HG03060 (cell line): ENCODE data around the gene ZNF862.
"Not testable (repeated sequence)": the region's sequence is repeated elsewhere in the genome, so short reads cannot be mapped to it uniquely, and the experiment has no call there.

ENCODE experiments used
- ATAC-seq: cut with Tn5 transposase; IDR thresholded peaks from one replicate; pipeline ENCODE4 v1.9.1; 2021; ENCODE audit warnings: low read depth, moderate number of reproducible peaks; ENCODE audit not compliant: unreplicated experiment

The ZNF862 gene

DNA sequence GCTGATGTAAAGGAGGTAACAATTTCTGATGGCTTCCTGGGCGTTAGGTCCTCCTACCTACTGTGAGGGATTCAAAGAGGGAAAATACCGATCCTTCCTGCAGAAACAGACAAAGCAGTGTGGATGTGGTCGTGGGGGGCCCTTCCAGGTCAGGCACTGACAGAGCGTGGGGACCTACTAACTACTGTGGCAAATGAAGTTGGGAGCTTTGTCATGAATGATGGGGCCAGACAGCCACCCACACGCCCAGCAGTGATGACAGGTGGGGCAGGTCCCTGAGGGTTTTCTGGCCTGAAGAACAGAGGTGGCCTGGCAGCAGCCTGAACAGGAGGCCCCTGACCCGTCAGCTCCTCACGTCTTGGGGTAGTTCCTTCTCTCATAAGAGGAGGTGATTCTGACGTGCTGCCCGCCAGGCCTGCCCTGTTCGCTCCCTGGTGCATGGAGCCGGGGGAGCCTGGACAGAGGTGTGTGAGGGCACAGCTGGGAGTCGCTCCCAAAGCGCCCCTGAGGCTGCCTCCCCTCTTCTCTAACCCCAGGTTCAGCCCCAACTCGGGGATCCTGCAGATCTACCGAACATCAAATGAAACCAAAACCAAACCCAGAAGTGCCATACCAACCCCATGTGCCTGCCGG lies 39.8 kb downstream of the ZNF862 start:
- no peak for ATAC-seq

DNA sequence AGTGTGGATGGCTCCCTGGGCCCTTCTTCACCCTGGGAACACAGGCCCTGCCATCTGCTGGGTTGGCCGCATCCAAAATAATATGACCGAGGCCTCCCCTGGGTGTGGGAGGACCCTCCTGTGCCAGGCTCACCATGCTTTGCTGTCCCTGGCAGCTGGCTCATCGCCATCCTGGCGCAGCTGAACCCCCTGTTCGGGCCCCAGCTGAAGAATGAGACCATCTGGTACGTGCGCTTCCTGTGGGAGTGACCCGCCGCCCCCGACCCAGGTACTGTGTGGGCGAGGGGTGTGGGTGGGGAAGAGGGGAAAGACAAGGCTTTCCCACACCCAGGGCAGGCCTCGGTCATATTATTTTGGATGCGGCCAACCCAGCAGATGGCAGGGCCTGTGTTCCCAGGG lies 40.3 kb downstream of the ZNF862 start:
- ATAC-seq = no peak

DNA sequence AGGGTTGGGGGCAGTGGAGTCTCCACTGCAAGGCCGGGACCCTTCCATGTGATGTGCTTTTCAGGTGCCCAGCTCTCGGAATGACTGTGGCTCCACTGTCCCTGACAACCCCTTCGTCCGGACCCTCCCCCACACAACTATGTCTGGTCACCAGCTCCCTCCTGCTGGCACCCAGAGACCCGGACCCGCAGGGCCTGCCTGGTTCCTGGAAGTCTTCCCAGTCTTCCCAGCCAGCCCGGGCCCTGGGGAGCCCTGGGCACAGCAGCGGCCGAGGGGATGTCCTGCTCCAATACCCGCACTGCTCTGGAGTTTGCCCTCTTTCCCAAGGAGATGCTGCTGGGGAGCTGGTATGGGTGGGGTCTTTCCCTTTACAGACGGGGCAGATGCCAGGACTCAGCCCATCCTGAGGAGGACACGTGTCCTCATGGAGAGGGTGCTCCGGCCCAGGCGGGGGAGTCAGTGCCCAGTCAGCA lies 41.1 kb downstream of the ZNF862 start:
- ATAC-seq = no peak

DNA sequence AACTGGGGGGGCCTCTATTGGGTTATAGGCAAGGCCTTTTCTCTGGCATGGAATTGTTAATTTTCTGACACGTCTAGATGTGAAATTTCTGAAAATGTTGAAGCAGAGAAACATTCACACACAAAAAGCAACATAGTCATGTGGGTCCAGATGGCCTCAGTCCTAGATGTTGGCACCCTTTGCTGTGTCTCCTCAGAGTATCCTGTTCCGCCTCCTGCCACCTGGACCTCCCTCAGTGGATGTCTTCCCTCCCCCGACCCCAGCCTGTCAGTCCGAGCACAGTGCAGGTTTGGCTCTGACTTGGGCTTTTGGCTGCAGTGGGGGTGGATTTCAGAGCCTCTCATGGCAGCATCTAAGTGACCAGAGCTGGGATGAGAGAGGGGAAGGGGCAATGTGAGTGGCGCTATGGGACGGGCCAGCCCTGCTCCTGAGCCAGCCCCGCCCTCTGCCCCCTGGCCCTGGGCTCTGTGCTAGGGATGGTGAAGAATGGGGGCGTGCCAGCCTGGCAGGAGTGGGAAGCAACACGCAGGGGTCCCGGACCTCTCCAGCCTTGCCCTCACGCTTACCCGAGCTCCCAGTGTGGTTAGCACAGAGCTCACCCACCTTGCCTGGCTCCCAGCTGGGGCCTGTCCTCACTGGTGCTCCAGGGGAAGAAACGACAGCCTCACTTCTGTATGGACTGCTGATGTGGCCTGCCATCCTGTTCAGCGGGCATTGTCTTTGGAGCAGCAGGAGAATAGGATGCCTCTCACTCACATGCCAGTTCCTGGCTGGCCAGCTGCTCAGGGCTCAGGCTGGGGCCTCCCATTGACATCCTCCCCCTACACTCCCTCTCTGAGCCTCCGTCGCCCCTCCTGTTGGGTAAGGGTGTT lies 41.8 kb downstream of the ZNF862 start:
- no peak for ATAC-seq

DNA sequence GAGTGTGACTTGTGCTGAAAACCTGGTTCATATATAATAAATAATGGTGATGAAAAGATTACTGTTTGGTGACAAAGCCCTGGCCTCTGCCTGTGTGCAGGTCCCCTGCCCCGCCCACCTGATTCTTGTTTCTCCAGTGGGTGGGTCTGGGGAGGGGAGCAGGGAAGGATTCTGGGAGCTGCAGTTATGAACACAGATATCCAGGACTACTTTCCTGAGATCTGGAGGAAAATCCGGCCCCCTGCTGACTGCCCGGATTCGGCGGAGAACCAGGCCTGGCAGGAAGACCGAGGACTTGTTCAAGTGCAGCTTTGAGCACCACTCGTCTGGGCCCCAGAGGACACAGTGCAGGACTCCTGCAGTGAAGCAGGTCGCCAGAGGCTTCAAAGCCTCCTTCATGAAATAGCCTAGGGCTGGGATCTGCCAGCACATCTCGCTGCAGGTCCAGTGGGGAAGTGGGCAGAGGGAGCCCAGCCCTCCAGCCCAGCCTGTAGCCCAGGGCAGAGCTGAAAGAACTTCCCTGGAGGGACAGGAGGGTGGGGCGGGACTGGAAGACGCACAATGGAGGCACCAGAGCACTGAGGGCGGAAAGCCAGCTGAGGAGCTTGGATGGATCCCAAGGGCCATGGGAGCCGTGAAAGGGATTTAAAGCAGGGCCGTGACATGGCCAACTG lies 42.6 kb downstream of the ZNF862 start:
- no peak for ATAC-seq

- ATAC-seq = no peak
These were observed 43.4 kb downstream of the ZNF862 start for GRCh38 chr7:149881328-149882247.

DNA sequence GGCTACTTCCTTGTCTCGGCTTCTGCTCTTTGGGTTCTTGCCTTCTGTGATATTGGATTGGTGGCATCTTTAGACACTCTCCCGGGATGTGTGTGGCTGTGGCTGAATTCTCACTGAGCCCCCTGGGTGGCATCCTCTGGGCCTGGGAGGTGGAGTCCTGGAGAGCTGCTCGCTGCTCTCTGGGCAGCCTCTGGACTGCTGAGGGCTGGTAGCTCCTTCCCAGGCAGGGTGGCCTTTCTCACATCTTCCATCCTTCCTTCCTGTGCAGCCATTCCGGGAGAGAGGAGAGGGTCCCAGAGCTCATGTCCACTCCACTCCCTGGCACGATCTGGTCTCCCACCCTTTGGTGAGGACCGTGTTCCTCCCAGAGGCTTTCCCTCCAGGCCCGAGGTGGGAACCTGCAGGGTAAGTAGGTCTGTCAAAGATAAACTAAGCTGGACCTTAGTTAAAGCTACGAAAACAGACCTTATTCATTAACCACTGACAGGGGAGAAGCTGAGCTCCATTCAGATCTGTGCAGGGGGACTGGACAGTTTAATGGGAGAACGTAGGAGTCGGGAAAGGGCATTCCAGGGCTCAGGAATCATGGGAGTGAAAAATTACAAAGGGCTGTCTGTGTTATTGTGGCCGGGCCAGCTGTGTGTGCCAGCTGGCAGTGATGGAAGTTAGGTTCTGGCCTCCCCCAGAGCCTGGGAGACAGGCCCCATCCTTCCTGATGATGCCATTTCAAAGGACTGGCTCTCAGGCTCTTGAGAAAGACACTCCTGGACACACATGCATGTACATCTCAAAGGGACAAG lies 44.3 kb downstream of the ZNF862 start:
- ATAC-seq = no peak

- ATAC-seq = no peak
These were observed 44.9 kb downstream of the ZNF862 start for GRCh38 chr7:149883048-149883438.

DNA sequence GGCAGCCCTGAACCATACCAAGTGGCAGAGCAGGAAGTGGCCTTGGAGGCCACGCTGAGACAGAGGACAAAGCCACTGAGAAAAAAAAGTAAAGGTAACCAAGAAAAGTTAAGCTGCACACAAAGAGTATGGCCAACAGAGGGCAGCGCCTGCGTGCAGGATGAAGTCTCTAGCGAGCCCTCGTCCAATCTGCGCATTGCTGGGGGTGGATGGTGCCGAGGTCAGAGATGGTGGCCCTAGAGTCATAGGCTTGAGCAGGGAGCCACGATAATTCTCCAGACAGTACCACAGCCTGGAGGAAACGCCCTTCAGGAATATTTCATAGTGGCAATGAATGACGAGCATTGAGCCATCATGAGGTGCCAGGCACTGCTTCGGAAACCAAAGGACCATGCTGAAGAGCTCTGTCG lies 45.3 kb downstream of the ZNF862 start:
- ATAC-seq = no peak

DNA sequence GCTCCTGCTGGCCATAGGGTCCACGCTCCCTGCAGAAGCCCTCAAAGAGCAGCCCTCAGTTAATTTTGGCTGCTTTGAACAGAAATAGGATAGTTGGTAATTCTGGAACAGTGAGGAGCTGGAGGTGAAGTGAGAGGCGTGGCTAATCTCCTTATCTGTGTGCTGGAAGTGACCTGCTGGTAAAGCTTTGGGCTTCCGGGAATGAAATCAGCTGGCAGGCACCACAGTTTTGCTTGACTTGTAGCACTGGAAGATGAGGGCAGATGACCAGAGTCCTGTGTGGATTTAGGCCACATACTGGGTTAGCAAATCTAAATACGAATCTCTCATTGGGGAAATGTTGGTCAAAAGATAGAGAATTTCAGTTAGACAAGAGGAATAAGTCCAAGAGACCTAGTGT lies 45.8 kb downstream of the ZNF862 start:
- no peak for ATAC-seq

DNA sequence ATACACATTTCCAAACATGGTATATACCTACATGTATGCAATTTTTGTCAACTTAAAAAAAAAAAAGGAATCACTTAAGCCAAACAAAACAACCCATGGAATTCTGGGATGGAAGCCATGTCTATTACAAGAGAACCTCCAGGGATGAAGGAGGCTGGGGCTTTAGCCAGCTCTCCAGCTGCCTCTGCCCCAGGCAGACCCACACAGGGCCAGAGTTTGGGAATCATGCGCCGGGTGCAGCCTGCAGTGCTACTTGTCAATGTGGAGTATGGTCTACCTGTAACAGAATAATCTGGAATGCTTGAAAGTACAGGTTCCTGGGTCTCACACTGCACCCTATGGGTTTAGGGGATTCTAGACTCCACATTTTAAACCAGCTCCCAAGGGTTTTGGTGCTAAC lies 46.4 kb downstream of the ZNF862 start:
- no peak for ATAC-seq

GRCh38 chr7:149885191-149886017 lies 47.2 kb downstream of the ZNF862 start:
- ATAC-seq = no peak

DNA sequence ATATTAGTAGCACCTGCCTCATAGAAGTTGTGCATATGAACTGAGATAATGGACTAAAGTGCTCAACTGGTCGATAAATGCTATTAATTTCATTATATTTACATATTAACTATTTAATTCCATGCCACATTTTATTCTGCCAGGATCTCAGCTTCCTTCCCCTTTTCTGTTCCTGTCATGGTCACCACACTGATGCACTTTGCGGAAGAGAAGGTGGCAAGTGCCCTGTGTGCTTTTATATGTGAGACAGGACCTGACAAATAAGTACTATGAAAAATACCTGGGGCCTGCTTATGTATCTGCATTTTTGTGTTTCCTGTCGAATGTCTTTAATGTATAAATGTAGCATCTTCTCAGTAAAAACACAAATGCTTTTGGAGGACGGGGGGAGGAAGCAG lies 47.8 kb downstream of the ZNF862 start:
- ATAC-seq = no peak

DNA sequence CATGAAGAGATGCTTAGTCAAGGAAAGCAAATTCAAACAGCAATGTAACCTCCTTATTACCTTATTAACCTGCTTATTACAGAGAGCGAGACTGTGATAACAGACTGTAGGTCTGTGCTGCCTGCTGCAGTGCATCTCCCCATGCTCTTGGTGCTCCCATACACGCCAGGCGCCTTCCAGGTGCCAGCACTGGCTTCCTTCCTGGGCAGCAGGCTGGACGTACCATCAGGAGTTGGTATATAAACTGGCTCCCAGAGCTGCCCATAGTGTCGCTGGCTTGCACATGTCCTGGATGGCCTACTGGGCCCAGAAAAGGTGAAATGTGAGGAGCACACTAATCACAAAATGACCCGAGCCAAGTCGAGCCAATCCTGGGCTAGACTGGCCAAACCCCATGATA lies 49.1 kb downstream of the ZNF862 start:
- no peak for ATAC-seq

GRCh38 chr7:149890715-149891114 lies 52.5 kb downstream of the ZNF862 start:
- ATAC-seq = not testable (repeated sequence)

DNA sequence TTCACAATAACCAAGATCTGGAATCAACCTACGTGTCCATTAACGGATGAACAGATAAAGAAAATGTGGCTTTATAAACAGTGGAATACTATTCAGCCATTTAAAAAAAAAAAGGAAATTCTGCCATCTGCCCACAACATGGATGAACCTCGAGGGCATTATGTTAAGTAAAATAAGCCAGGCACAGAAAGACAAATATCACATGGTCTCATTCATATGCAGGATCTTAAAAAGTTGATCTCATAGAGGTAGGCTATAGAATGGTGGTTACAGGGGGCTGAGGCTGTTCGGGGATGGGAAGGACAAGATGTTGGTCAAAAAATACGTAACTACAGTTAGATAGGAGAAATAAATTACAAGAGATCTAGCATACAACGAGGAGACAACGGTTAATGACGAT lies 56.8 kb downstream of the ZNF862 start:
- not testable (repeated sequence) for ATAC-seq

DNA sequence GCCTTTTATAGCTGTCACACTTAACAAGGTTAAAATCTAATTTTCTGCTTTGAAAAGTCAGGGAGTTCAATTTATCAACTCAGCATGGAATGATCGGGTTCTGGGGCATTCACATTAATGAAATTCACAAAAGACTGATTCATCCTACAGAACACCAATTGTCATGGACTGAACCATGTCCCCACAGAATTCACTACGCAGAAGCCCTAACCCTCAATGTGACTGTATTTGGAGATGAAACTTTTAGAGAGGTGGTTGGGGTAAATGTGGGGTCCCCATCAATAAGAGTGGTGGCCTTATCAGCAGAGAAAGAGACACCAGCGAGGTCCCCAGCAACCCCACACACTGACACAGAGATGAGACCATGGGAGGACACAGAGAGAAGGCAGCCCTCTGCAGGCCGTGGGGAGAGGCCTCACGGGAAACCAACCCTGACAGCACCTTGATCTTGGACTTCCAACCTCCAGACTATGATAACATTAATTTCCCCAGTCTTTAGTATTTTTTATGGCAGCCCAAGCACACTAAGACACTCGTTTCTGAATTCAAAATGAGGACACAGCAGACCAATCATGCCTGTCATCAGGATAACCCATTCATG lies 69.7 kb downstream of the ZNF862 start:
- ATAC-seq = not testable (repeated sequence)

DNA sequence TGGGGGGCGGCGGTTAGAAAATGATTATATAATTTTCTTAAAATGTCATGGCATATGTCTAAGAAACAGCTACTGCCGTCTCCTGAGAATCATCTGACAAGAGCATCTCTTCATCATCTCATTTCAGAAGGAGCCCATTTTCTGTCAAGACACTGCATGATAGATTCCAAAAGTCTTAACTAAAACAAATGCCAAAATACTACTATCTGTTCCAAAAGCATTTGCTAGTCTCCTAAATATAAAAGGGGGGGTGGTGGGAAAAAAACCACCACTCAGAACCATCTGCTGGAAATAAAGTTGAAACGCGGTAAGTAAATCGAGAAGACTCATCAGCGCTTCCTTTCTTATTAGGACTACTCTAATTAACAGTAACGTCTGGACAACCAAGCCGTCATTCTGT lies 72.0 kb downstream of the ZNF862 start:
- ATAC-seq = not testable (repeated sequence)
